Measurements from ENCODE around the gene SLC13A2. TPM values are rescaled to one million over a fixed set of nuclear protein-coding genes. Genes with fewer than 3 reads are reported as not detected.

Gene SLC13A2
- total and polyA plus RNA-seq, 9 of the 15 experiments (the other 6 are each of a cell fraction or from before 2014, with no cell fraction given), result 0.13 TPM; not detected in 8

DNA sequence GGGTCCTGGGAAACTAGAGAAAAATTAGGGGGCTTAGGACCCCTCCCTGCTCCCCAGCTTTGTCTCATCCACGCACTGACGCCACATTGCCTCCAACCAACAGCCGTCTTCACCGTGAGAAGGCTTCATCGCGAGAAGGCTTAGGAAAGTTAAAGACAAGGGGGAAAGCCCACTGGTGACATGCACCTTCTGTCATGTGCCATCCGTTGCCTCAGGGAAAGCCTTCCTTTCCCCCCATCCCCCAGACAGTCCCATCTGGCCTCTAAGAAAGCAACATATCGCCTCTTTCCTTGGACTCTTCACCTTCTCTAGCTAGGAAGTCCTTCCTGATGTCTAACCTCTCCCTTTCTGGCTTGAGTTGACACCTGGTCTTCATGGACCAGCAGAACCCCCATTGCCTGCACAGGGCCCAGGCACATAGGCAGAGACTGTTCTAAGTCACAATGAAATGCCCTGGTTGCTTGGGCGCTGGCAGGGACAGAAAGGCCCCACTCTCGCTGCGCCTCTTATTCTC, 34.8 kb downstream of the SLC13A2 start (continued):
- TF ChIP-seq, protein P1, sequence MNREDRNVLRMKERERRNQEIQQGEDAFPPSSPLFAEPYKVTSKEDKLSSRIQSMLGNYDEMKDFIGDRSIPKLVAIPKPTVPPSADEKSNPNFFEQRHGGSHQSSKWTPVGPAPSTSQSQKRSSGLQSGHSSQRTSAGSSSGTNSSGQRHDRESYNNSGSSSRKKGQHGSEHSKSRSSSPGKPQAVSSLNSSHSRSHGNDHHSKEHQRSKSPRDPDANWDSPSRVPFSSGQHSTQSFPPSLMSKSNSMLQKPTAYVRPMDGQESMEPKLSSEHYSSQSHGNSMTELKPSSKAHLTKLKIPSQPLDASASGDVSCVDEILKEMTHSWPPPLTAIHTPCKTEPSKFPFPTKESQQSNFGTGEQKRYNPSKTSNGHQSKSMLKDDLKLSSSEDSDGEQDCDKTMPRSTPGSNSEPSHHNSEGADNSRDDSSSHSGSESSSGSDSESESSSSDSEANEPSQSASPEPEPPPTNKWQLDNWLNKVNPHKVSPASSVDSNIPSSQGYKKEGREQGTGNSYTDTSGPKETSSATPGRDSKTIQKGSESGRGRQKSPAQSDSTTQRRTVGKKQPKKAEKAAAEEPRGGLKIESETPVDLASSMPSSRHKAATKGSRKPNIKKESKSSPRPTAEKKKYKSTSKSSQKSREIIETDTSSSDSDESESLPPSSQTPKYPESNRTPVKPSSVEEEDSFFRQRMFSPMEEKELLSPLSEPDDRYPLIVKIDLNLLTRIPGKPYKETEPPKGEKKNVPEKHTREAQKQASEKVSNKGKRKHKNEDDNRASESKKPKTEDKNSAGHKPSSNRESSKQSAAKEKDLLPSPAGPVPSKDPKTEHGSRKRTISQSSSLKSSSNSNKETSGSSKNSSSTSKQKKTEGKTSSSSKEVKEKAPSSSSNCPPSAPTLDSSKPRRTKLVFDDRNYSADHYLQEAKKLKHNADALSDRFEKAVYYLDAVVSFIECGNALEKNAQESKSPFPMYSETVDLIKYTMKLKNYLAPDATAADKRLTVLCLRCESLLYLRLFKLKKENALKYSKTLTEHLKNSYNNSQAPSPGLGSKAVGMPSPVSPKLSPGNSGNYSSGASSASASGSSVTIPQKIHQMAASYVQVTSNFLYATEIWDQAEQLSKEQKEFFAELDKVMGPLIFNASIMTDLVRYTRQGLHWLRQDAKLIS (CRISPR knock-in tag; IDR thresholded peaks at IDR 0.05), result no peak
- TF ChIP-seq, protein P2, sequence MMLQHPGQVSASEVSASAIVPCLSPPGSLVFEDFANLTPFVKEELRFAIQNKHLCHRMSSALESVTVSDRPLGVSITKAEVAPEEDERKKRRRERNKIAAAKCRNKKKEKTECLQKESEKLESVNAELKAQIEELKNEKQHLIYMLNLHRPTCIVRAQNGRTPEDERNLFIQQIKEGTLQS (IDR thresholded peaks at IDR 0.05), result no peak
- TF ChIP-seq, protein P2 (CRISPR knock-in tag; conservative IDR thresholded peaks at IDR 0.05), result no peak
- TF ChIP-seq, protein P3, sequence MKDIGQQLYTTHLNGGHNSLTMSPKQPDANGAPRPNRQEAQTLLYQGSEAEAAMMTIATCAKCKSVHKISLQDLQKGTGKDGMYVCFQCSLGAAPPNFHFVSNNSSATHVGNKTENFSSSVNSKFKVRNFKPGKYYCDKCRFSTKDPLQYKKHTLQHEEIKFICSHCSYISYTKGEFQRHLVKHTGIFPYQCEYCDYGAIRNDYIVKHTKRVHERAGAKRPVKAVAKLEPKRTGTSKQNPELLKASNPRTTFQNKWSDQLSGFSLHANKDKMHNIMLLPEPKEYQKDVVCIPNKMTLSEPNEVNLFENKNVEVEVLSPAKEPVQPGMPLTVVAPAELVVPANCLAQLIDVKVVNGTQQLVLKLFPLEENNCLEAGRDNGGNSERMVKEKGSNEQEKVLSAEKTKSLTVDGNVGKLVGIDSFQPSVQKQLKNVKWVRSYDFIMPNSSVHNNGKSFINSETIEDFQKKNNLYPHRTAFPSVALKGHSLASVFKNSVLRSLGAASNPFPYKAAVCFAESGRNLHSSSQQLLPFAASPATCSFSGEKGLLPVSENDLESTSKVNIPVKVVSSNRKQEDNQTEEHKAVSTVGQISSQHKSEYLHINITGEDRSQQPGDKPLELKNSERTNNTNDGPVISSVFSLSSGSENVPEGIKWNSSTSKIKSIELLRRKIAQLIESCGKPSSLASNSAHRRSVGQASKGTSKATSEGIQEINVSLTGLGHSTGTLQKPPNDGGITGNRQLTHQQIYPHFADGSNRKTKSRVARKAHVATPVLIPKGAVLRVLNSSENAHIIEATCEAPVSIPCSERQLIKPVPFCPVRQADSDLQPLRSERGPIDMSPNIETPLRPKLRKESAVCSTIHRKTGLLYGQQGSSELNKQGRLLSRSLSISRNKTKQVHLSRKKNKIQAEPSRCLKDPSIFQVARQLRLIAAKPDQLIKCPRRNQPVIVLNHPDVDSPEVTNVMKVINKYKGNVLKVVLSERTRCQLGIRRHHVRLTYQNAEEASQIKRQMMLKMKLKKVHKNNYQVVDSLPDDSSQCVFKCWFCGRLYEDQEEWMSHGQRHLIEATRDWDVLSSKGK (CRISPR knock-in tag; IDR thresholded peaks at IDR 0.05), result no peak
- TF ChIP-seq KLF13 (tag; IDR thresholded peaks at IDR 0.05; ENCODE audit: borderline replicate concordance, low read depth) (no peak), TCF7L2 (IDR thresholded peaks at IDR 0.05; ENCODE audit: low read depth, low read length) (no peak)
